CD4-positive, alpha-beta T cell (primary cell): ENCODE measurements around the gene AGAP1. TPM values are rescaled to one million over a fixed set of nuclear protein-coding genes. Genes with fewer than 3 reads are reported as not detected.

Source experiments
- ATAC-seq: fragments of 200-7000 bp; cut with Tn5 transposase; one replicate; pipeline ENCODE4 v1.10.0; 2022; ENCODE audit warnings: mild to moderate bottlenecking; ENCODE audit not compliant: poor library complexity
- CTCF ChIA-PET: fragments of 350-600 bp; sonication (Branson Sonifier 250); formaldehyde crosslinking; loops from one replicate; lab custom pipeline; 2021; ENCODE audit warnings: antibody characterized with exemption, inconsistent platforms; lab: Charles Lee
- POLR2A ChIA-PET: fragments of 350-600 bp; sonication (Branson Sonifier 250); formaldehyde crosslinking; loops from one replicate; lab custom pipeline; 2021; ENCODE audit warnings: antibody characterized with exemption, inconsistent platforms; lab: Charles Lee
- DNase-seq, 14 experiments: peaks; one replicate each; pipeline ENCODE4 v3.0.0-alpha.2; 2013 to 2020; ENCODE audit warnings: mixed read lengths in 2 of 14
- H3K27ac ChIP-seq, 2 donors: one replicate each; pipeline versions ENCODE4 v1.5.1 to v1.7.0; 2013; ENCODE audit warnings: low read length in 2 of 2, low read depth in 1 of 2, mild to moderate bottlenecking in 1 of 2
- H3K27me3 ChIP-seq, 2 experiments: 1 replicate in 1 of 2; 2 replicates in 1 of 2; pipeline versions ENCODE4 v1.6.1 to v1.7.0; 2013; ENCODE audit warnings: low read length in 2 of 2, control low read depth in 1 of 2, mild to moderate bottlenecking in 1 of 2, moderate library complexity in 1 of 2; ENCODE audit not compliant: insufficient read depth in 2 of 2, control insufficient read depth in 1 of 2
- H3K36me3 ChIP-seq: one replicate; pipeline ENCODE4 v1.6.1; 2013; ENCODE audit warnings: low read length, control low read depth; ENCODE audit not compliant: insufficient read depth
- H3K4me1 ChIP-seq: one replicate; pipeline ENCODE4 v1.6.1; 2013; ENCODE audit warnings: low read length, control low read depth; ENCODE audit not compliant: insufficient read depth
- H3K4me3 ChIP-seq: one replicate; pipeline ENCODE4 v1.5.1; 2013; ENCODE audit warnings: mild to moderate bottlenecking, low read length, moderate library complexity
- H3K9me3 ChIP-seq, 2 experiments: 1 replicate in 1 of 2; 2 replicates in 1 of 2; pipeline versions ENCODE4 v1.6.1 to v1.7.0; 2013; ENCODE audit warnings: low read length in 2 of 2, mild to moderate bottlenecking in 2 of 2, control low read depth in 1 of 2, moderate library complexity in 1 of 2; ENCODE audit not compliant: control insufficient read depth in 1 of 2, insufficient read depth in 1 of 2
- H3K27ac Mint-ChIP-seq: one replicate; pipeline ENCODE4 v1.8.0; 2020; ENCODE audit warnings: mixed read lengths
- H3K27me3 Mint-ChIP-seq: one replicate; pipeline ENCODE4 v1.8.0; 2021; ENCODE audit warnings: mixed read lengths
- H3K36me3 Mint-ChIP-seq: one replicate; pipeline ENCODE4 v1.8.0; 2021; ENCODE audit warnings: low read depth, mixed read lengths
- H3K4me1 Mint-ChIP-seq: one replicate; pipeline ENCODE4 v1.8.0; 2021; ENCODE audit warnings: low read depth, mixed read lengths
- H3K4me3 Mint-ChIP-seq: one replicate; pipeline ENCODE4 v1.8.0; 2020; ENCODE audit warnings: mild to moderate bottlenecking, mixed read lengths
- H3K9me3 Mint-ChIP-seq: one replicate; pipeline ENCODE4 v1.8.0; 2020; ENCODE audit warnings: mixed read lengths
- CTCF ChIP-seq: fragments of 200-600 bp; IDR thresholded peaks from one replicate; pipeline ENCODE4 v1.8.0; 2022; ENCODE audit warnings: antibody characterized with exemption, mild to moderate bottlenecking
- intact Hi-C, 2 experiments: fragments of 100-400 bp; cut with DNase I in 1 of 2; cut with micrococcal nuclease in 1 of 2; formaldehyde crosslinking; loops; one replicate each; pipeline versions ENCODE4 v1.15.1 to v1.9.0; 2023 to 2025; cut with DNase I, micrococcal nuclease
- total RNA-seq, 174 experiments: library from RNA in 2 of 174; stranded (reverse) in 2 of 174; gene quantifications; one replicate each; pipeline ENCODE4 v1.2.3 and lab custom pipeline; 2021 to 2026

Gene AGAP1
- total RNA-seq, 2 experiments from 2014 or later: 2.6 to 3.1 TPM

- H3K9me3 ChIP-seq: peaks cover 0 to 13% of the 10 kb centered on the region in 2 experiments
- Mint-ChIP-seq H3K4me3 (no peak overlapping the region), H3K4me1 (no peaks in the 10 kb centered on the region), H3K9me3 (no peaks in the 10 kb centered on the region), H3K27me3 (peaks cover 42% of the 10 kb centered on the region), H3K27ac (no peak overlapping the region), H3K36me3 (no peaks in the 10 kb centered on the region)
- CTCF ChIA-PET: no interaction called here
- peaks cover 3 to 9% of the 10 kb centered on the region in 2 experiments for H3K27me3 ChIP-seq
- DNase-seq: no peak
- H3K36me3 ChIP-seq: no peaks in the 10 kb centered on the region
- no peak for TF ChIP-seq CTCF
- no peak for ATAC-seq
- H3K4me3 ChIP-seq: no peak overlapping the region
- POLR2A ChIA-PET: no interaction called here
- intact Hi-C loops: no loop called here
- no peaks in the 10 kb centered on the region for H3K4me1 ChIP-seq
- H3K27ac ChIP-seq: no peak overlapping the region
These were observed 464.5 kb downstream of the AGAP1 start for GRCh38 chr2:235958221-235958930.

GRCh38 chr2:235958931-235959410 lies 465.1 kb downstream of the AGAP1 start:
- Mint-ChIP-seq H3K9me3 (no peaks in the 10 kb centered on the region), H3K27me3 (peaks cover 42% of the 10 kb centered on the region), H3K36me3 (no peaks in the 10 kb centered on the region), H3K4me1 (no peaks in the 10 kb centered on the region), H3K4me3 (no peak overlapping the region), H3K27ac (no peak overlapping the region)
- Histone ChIP-seq H3K36me3 (no peaks in the 10 kb centered on the region), H3K4me1 (no peaks in the 10 kb centered on the region), H3K9me3 (peaks cover 0 to 13% of the 10 kb centered on the region in 2 experiments), H3K27me3 (peaks cover 3 to 9% of the 10 kb centered on the region in 2 experiments), H3K27ac (no peak overlapping the region), H3K4me3 (no peak overlapping the region)
- ATAC-seq: no peak
- no peak for TF ChIP-seq CTCF
- DNase-seq: no peak
- ChIA-PET POLR2A (no interaction called here), CTCF (no interaction called here)
- intact Hi-C loops: no loop called here

- Histone ChIP-seq H3K27me3 (peaks cover 0 to 4% of the 10 kb centered on the region in 2 experiments), H3K27ac (no peak overlapping the region), H3K36me3 (no peaks in the 10 kb centered on the region), H3K4me3 (no peak overlapping the region), H3K4me1 (no peaks in the 10 kb centered on the region), H3K9me3 (peaks cover 0 to 4% of the 10 kb centered on the region in 2 experiments)
- no peaks in the 10 kb centered on the region for H3K9me3 Mint-ChIP-seq
- DNase-seq: no peak
- no peaks in the 10 kb centered on the region for H3K36me3 Mint-ChIP-seq
- ChIA-PET CTCF (no interaction called here), POLR2A (no interaction called here)
- H3K27ac Mint-ChIP-seq: no peak overlapping the region
- no peak for TF ChIP-seq CTCF
- peaks cover 32% of the 10 kb centered on the region for H3K27me3 Mint-ChIP-seq
- no peak for ATAC-seq
- no peaks in the 10 kb centered on the region for H3K4me1 Mint-ChIP-seq
- intact Hi-C loops: no loop called here
- no peak overlapping the region for H3K4me3 Mint-ChIP-seq
These were observed 466.3 kb downstream of the AGAP1 start for GRCh38 chr2:235960011-235960715.
